Vagina (tissue), 2 donors: ENCODE measurements around the gene WNT4. TPM values are rescaled to one million over a fixed set of nuclear protein-coding genes. Genes with fewer than 3 reads are reported as not detected.

Source experiments
- DNase-seq, 2 donors: peaks; one replicate each; pipeline ENCODE4 v3.0.0-alpha.2; 2017; ENCODE audit errors: extremely low spot score in 2 of 2
- H3K27ac ChIP-seq: fragments of 200-600 bp; sonication (generic); one replicate; pipeline ENCODE4 v1.5.1; 2019
- H3K27me3 ChIP-seq: fragments of 200-600 bp; sonication (generic); one replicate; pipeline ENCODE4 v1.5.1; 2019
- H3K36me3 ChIP-seq, 2 donors: fragments of 200-600 bp; sonication (generic); one replicate each; pipeline ENCODE4 v1.5.1; 2017 to 2019
- H3K4me1 ChIP-seq: fragments of 200-600 bp; sonication (generic); one replicate; pipeline ENCODE4 v1.5.1; 2019
- H3K4me3 ChIP-seq, 2 donors: fragments of 200-600 bp; sonication (generic); 1 replicate in 1 of 2; 2 replicates in 1 of 2; pipeline ENCODE4 v1.5.1; 2016 to 2019
- H3K9me3 ChIP-seq: fragments of 200-600 bp; sonication (generic); one replicate; pipeline ENCODE4 v1.5.1; 2019
- CTCF ChIP-seq, 3 experiments: fragments of 450-650 bp in 2 of 3; fragments of 200-600 bp in 1 of 3; sonication (generic) in 1 of 3; IDR thresholded peaks; one replicate each; pipeline ENCODE4 v1.5.1; 2017 to 2019; ENCODE audit warnings: antibody characterized with exemption in 3 of 3, mild to moderate bottlenecking in 2 of 3, moderate library complexity in 2 of 3
- POLR2A ChIP-seq, 2 donors: fragments of 450-650 bp; IDR thresholded peaks; one replicate each; pipeline ENCODE4 v1.6.1; 2017; ENCODE audit warnings: antibody characterized with exemption in 2 of 2, mild to moderate bottlenecking in 2 of 2, moderate library complexity in 2 of 2
- POLR2AphosphoS5 ChIP-seq, 2 donors: sonication (generic); formaldehyde crosslinking; IDR thresholded peaks; one replicate each; pipeline ENCODE4 v1.9.0; 2017; ENCODE audit warnings: antibody characterized with exemption in 2 of 2, mild to moderate bottlenecking in 2 of 2, low read depth in 1 of 2; ENCODE audit not compliant: insufficient read depth in 1 of 2
- intact Hi-C: fragments of 100-400 bp; cut with DNase I; formaldehyde crosslinking; loops from one replicate; pipeline ENCODE4 v1.15.1; 2023
- total RNA-seq: library from RNA; depleted of rRNA; stranded (reverse); fragments of >200 nt; gene quantifications from one replicate; pipeline ENCODE4 v1.2.3, GENCODE V29; 2016

The WNT4 gene
- total RNA-seq, 1 donor from 2014 or later, result 5.2 TPM

GRCh38 chr1:22155517-22155916, 12.6 kb upstream of the WNT4 start:
- intact Hi-C loops, result no loop called here

GRCh38 chr1:22154626-22155025, 11.7 kb upstream of the WNT4 start:
- Histone ChIP-seq H3K4me3 (no peak overlapping the region), H3K9me3 (no peaks in the 10 kb centered on the region), H3K36me3 (no peaks in the 10 kb centered on the region), H3K27ac (no peak overlapping the region), H3K4me1 (no peaks in the 10 kb centered on the region), H3K27me3 (no peaks in the 10 kb centered on the region)
- TF ChIP-seq POLR2AphosphoS5 (IDR thresholded peaks at IDR 0.05; ENCODE audit: insufficient read depth in 1 of 2, low read depth in 1 of 2) (no peak), POLR2A (IDR thresholded peaks at IDR 0.05) (no peak), CTCF (IDR thresholded peaks at IDR 0.05) (no peak)
- intact Hi-C loops, result no loop called here
- DNase-seq, result no peak

More at GRCh38 chr1:22155517-22155916, 12.6 kb upstream of the WNT4 start:
- Histone ChIP-seq H3K36me3 (no peaks in the 10 kb centered on the region), H3K9me3 (no peaks in the 10 kb centered on the region), H3K27me3 (no peaks in the 10 kb centered on the region), H3K4me1 (no peaks in the 10 kb centered on the region), H3K27ac (no peak overlapping the region), H3K4me3 (no peak overlapping the region)
- no peak for DNase-seq
- TF ChIP-seq CTCF (IDR thresholded peaks at IDR 0.05) (no peak), POLR2AphosphoS5 (IDR thresholded peaks at IDR 0.05; ENCODE audit: insufficient read depth in 1 of 2, low read depth in 1 of 2) (no peak), POLR2A (IDR thresholded peaks at IDR 0.05) (no peak)

- no peaks in the 10 kb centered on the region for H3K36me3 ChIP-seq
- H3K9me3 ChIP-seq, result no peaks in the 10 kb centered on the region
- no peak overlapping the region for H3K27ac ChIP-seq
- TF ChIP-seq POLR2AphosphoS5 (IDR thresholded peaks at IDR 0.05; ENCODE audit: insufficient read depth in 1 of 2, low read depth in 1 of 2) (no peak), POLR2A (IDR thresholded peaks at IDR 0.05) (no peak), CTCF (IDR thresholded peaks at IDR 0.05) (no peak)
- H3K4me1 ChIP-seq, result no peaks in the 10 kb centered on the region
- no peak for DNase-seq
- intact Hi-C loops, result no loop called here
- no peaks in the 10 kb centered on the region for H3K27me3 ChIP-seq
- H3K4me3 ChIP-seq, result no peak overlapping the region
Measured at GRCh38 chr1:22153660-22154437, 11.0 kb upstream of the WNT4 start.

GRCh38 chr1:22150923-22151322, 8.0 kb upstream of the WNT4 start:
- H3K4me3 ChIP-seq, result no peak overlapping the region
- TF ChIP-seq CTCF (IDR thresholded peaks at IDR 0.05) (no peak), POLR2A (IDR thresholded peaks at IDR 0.05) (no peak), POLR2AphosphoS5 (IDR thresholded peaks at IDR 0.05; ENCODE audit: insufficient read depth in 1 of 2, low read depth in 1 of 2) (no peak)
- H3K27me3 ChIP-seq, result no peaks in the 10 kb centered on the region
- DNase-seq, result no peak
- no peak overlapping the region for H3K27ac ChIP-seq
- no peaks in the 10 kb centered on the region for H3K4me1 ChIP-seq
- H3K36me3 ChIP-seq, result no peaks in the 10 kb centered on the region
- no peaks in the 10 kb centered on the region for H3K9me3 ChIP-seq
- intact Hi-C loops, result no loop called here

GRCh38 chr1:22142315-22143064, 407 bp downstream of the WNT4 start:
- H3K27ac ChIP-seq, result no peak overlapping the region
- no peaks in the 10 kb centered on the region for H3K27me3 ChIP-seq
- no peaks in the 10 kb centered on the region for H3K9me3 ChIP-seq
- TF ChIP-seq POLR2AphosphoS5 (IDR thresholded peaks at IDR 0.05; ENCODE audit: insufficient read depth in 1 of 2, low read depth in 1 of 2) (no peak), POLR2A (IDR thresholded peaks at IDR 0.05) (no peak), CTCF (IDR thresholded peaks at IDR 0.05) (no peak)
- H3K4me1 ChIP-seq, result peaks cover 49% of the 10 kb centered on the region
- peak overlapping the region; percentile 48 to 53 for H3K4me3 ChIP-seq
- intact Hi-C loops, result no loop called here
- DNase-seq, result no peak
- H3K36me3 ChIP-seq, result no peaks in the 10 kb centered on the region
